GM10847 (cell line): ENCODE measurements around the gene MYL11.

Experiments
- POLR2A ChIP-seq: IDR thresholded peaks from 2 replicates; pipeline ENCODE4 v1.6.1; 2011; ENCODE audit not compliant: insufficient read length; ENCODE audit errors: extremely low read depth

MYL11 gene

DNA sequence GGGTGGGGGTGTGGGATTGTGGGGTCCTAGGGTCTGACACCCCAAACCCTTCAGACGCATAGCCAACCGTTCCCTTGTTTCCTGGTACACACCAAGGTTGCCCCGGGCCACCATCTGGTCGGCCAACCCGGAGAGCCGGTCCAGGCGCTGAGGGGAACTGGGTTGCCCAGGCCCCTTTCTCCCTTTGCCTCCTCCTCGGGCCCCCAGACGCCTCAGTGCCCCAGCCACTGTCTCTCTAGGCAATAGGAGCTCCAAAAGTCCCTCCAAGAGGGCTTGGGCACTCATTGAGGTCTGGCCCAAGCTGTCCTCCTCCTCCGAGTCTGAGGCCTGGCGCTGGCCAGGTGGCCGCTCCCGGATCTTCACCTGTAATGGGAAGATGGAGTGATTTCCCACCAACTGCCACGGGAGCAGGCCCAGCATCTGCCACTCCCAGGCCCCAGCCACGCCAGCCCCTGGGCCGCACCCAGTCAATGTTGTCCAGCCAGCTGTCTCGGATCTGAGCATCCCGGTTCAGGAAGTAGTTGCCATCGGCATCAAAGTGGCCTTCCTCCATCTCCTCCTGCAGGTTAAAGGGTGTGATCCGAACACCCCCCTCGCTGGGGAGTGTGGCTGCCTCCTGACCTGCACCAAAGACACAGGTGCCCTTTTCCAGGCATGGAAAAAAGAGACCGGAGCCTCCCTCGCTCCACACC lies 21.0 kb upstream of the MYL11 start:
- no peak for TF ChIP-seq POLR2A

DNA sequence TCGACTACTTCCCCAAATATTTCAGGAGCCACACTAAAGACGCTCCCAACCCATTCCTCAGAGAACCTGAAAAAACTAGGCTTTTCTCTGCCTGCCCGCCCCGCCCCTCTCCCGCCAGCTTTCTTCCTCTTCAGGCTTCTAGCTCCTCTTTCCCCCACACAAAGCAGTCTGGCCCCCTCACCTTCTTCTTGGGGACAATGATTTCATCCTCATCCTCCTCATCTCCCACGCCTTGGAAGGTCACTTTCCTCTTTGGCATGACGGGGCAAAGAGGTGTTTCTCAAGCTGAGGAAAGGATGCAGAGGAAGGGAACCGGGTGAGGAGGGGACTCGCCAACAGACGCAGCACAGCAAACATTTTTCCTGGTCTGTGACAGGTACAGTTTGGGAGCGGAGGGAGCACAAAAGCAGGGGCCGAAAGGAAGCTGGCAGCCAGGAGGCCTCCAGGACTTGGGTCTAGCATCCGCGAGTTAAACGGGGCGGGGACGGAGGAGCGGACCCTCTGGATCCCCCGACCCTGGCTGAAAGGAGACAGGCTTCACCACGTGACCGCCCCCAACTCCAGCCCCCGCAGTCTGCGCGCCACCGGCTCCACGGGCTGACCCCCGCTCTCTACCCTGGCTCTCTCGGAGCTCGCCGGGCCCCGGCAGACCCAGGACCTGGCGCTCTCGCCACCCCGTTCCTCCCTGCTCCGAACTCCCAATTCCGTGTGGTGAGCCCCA lies 20.0 kb upstream of the MYL11 start:
- TF ChIP-seq POLR2A: no peak

GRCh38 chr16:30355144-30355953 lies 19.3 kb upstream of the MYL11 start, which contains the start of gene CD2BP2:
CD2BP2 (minus strand) TSS chr16:30355308; CDS start chr16:30354681, 627 bp downstream.
- peak; percentile 5 for TF ChIP-seq POLR2A

- TF ChIP-seq POLR2A: no peak
Measured at GRCh38 chr16:30355954-30356308, 18.7 kb upstream of the MYL11 start.

DNA sequence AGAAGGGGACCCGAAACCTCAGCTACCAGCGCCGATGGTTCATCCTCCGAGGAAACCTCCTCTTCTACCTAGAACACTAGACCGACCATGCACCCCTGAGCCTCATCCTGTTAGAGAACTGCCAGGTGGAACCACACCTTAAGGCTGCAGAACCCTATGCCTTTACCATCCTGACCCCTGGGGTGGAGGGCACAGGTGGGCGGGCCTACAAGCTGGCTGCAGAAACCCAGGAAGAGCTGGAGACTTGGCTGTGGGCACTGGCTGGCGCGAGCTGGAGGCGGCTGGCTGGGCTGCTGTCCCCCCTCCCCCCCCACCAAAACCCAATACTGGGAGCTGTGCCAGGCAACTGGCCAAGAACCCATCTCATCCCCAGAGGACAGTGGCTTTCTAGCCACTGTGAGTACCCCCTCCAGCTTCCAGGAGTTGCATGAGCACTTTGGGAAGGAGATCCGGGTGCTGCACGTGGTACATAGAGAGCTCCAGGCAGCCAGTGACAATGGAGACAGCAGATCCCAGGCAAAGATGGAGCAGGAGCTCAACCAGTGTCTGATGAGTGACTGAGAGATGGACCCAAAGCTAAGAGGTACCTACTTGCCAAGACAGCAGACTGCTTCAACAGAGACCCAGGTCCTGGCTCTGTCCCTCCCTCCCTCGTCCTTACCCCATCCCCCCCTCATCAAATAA lies 18.1 kb upstream of the MYL11 start:
- TF ChIP-seq POLR2A: no peak

- TF ChIP-seq POLR2A: no peak
Measured at GRCh38 chr16:30357085-30357714, 17.4 kb upstream of the MYL11 start.

DNA sequence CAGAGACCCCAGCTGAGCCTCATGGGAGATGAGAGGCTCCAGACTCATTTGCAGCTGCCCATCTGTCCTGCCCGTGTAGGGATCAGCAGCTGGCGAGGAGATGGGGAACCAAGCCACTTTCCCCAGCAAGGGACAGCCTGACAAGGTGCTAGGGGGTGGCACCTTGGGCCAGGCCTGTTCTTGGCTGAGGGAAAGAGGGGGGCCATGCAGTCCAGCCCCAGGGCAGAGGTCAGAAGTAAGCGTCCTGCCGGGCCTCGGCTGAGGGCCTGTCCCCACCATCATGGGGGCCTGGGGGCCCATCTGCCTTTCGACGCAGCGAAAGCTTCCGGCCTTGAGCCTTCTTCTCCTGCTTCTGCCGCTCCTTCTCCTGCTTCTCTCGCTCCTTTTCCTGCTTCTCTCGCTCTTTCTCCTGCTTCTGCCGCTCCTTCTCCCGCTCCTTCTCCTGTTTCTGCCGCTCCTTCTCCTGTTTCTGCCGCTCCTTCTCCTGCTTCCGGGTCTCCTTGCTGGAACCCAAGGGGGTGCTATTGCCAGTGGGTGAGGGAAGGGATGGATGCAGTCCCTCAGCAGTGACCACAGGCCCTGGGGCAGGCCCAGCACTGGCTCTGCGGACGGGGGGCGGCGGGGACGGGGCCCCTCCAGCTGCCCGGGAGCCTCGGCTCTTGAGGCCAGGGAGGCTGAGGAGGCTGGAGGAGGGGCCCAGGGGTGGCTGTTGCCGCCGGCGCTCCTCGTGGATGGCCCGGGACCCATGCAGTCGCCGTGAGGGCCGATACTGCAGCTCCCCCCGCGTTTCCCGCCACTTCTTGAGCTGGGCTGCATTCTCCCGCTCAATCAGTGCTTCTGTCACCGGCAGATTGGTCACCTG lies 16.7 kb upstream of the MYL11 start:
- TF ChIP-seq POLR2A: no peak

GRCh38 chr16:30358577-30358936 lies 16.0 kb upstream of the MYL11 start:
- no peak for TF ChIP-seq POLR2A

GRCh38 chr16:30358990-30359870 lies 15.4 kb upstream of the MYL11 start:
- no peak for TF ChIP-seq POLR2A

- no peak for TF ChIP-seq POLR2A
Measured at GRCh38 chr16:30359871-30360170, 14.8 kb upstream of the MYL11 start.

GRCh38 chr16:30361180-30361579 lies 13.4 kb upstream of the MYL11 start:
- TF ChIP-seq POLR2A: no peak

DNA sequence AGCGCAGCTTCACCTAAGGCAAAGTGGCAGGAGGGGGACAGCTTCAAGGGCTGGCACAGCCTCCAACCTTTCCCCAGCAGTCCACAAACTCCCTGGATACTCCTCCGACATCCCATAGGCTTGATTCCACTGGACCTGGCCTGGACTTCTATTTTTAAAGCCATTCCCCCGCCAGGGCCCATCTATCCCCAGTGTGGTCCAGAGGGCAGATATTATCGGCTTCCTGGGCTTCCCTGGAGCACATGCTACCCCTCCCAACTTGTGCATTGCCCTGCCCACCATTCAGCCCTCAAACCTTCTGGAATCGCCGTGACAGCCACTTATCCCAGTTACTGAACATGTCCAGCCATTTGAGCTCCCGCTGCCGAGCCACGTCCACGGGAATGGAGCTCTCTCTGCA lies 9.4 kb upstream of the MYL11 start:
- no peak for TF ChIP-seq POLR2A

- TF ChIP-seq POLR2A: no peak
Measured at GRCh38 chr16:30366511-30366910, 8.1 kb upstream of the MYL11 start.

GRCh38 chr16:30367349-30368009 lies 7.1 kb upstream of the MYL11 start:
- TF ChIP-seq POLR2A: no peak
